HG03442 (cell line): ENCODE data around the gene RRAGD.
"Not testable (repeated sequence)": the region's sequence is repeated elsewhere in the genome, so short reads cannot be mapped to it uniquely, and the experiment has no call there.

Experiments
- ATAC-seq: cut with Tn5 transposase; IDR thresholded peaks from one replicate; pipeline ENCODE4 v1.9.1; 2021; ENCODE audit warnings: mild to moderate bottlenecking, moderate library complexity; ENCODE audit not compliant: unreplicated experiment

RRAGD gene

DNA sequence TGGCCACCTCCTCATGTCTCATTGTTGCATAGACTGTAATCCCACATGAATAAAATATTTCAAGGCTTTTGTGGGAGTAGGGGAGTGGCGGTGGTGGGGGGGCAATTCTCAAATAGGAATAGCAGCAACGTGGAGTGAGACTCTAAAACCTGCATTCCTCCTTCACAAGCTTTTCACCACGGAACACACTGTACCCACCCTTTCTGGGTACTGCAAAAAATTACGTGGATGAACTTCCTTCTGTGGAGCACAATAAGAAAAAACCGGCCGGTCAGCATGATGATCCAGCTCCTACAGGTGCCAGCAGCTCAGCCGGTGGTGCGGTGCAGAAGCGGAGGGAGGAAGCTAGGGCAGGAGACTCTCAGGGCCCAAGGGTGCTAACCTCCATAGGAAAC, 930 bp upstream of the RRAGD start:
- ATAC-seq, result no peak

GRCh38 chr6:89411145-89412070, 665 bp downstream of the RRAGD start:
- peak; percentile 47 for ATAC-seq

DNA sequence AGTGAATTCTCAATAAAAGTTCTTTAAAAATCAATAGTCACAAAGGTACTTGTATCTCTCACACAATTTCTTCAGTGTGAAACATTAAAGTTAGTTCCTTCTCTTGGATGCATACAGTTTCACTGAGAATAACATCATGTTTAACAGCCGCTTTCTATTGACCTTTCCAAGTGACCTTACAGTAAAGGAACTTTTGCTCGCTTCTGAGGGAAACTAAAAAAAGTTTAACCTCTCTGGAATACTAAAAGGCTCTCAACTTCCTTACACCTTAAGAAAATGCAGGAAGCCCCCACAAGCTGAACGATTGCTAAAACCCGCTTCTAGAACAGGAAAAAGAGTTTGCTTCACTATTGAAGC, 1.3 kb downstream of the RRAGD start:
- ATAC-seq, result no peak

DNA sequence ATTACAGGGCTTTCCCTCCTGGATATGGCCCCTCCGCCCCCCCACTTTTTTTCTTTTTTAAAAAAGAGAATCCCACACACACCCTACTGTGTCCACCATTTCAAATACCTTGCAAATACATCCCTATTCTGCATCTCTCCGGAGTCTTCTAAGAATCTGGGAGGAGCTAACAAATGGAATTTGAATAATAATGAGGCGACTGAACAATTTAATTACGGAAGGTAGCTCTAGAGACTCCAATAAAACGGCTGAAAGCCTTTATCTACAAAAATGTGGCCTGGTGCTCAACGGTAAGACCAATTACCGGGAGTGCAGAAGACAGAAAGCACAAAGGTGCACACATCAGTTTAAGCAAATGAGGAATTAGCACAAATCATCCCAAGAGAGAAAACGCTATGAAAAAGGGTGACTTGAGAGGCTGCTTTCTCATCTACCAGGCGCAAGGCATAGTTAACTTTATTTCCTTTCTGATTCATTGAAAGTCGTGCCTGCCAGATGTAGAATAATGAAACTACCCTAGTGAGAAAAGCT, 1.8 kb downstream of the RRAGD start:
- ATAC-seq, result no peak

- ATAC-seq, result no peak
Observed at GRCh38 chr6:89409461-89410035, 2.5 kb downstream of the RRAGD start.

GRCh38 chr6:89406141-89406540, 5.9 kb downstream of the RRAGD start:
- ATAC-seq, result no peak

- ATAC-seq, result no peak
Observed at GRCh38 chr6:89404512-89404911, 7.6 kb downstream of the RRAGD start.

DNA sequence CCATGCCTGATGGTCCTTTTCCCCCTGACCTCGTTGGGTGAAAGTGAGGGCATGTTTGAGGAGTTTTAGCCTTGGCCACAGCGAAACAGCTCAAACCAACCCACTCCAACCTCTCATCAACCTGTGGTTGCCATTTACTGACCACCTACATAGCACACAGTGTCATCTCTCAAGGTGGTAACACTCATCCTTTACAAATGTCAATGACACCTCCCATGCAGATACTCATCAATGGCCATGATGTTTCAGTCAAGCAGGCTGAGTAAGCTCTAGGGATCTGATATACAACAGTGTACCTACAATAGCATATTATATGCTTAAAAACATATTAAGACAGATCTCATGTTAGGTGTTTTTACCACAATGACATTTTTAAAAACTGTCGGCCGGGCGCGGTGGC, 9.3 kb downstream of the RRAGD start:
- ATAC-seq, result no peak

- ATAC-seq, result no peak
Observed at GRCh38 chr6:89400912-89401399, 11.1 kb downstream of the RRAGD start.

- no peak for ATAC-seq
Observed at GRCh38 chr6:89400050-89400449, 12.0 kb downstream of the RRAGD start.

- ATAC-seq, result no peak
Observed at GRCh38 chr6:89398762-89399525, 13.1 kb downstream of the RRAGD start.

DNA sequence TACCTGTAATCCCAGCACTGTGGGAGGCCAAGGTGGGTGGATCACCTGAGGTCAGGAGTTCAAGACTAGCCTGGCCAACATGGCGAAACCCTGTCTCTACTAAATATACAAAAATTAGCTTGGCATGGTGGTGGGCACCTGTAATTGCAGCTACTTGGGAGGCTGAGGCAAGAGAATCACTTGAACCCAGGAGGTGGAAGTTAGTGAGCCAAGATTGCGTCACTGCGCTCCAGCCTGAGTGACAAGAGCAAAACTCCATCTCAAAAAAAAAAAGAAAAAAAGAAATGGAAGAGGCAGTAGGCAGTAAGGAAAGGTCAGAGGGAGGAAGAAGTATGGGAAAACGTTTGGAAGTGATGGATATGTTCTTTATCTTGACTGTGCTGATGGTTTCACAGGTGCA, 14.2 kb downstream of the RRAGD start:
- ATAC-seq, result not testable (repeated sequence)

DNA sequence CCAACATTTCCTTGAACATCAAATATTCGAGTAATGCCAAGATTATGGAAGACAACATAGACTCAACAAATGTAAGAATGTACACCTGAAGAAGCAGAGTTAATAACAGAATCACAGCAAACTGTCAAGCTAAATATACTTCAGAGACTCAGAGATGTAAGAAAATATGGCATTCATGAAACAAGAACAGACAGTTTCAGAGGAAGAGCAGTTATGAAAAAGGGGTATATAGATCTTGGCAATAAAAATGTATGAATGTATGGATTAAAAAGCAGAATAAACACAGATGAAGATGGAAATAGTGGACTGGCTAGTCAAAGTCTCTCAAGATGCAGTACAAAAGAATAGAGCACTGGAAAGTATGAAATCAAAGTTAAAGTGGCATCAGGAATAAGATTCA, 18.4 kb downstream of the RRAGD start:
- ATAC-seq, result no peak

- ATAC-seq, result no peak
Observed at GRCh38 chr6:89392823-89393222, 19.2 kb downstream of the RRAGD start.

- no peak for ATAC-seq
Observed at GRCh38 chr6:89388846-89389245, 23.2 kb downstream of the RRAGD start.

DNA sequence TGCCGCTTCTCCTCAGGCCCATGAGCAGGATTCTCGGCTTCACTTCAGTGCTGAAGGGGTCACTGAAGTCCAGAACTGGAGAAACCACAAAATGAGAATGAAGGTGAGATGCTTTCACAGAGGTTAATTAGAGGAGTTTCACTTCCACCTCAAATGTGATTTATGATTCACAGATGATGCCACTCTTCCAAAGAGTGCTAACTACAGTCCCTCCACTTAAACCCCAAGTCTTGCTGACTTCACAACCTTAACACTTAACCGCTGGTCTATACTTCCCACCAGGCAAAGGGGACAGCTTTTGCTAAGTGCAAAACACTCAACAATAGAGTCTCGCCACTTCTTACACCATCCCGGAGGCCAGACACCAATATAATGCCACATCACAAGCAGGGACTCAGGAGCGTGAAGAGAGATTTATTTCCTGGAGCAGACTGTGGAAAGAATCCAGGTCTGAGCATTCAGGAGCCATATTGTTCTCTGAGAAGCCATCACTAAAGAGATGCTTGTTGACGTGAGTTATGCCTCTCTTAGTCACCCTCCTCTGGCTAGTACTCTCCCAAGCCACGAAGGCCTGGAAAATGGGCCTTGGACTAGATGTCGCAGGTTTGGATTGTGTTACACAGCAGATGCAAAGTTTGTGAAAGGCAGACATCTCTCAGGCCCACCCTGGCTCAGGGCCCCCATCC, 24.4 kb downstream of the RRAGD start:
- ATAC-seq, result peak; percentile 92

GRCh38 chr6:89386917-89387491, 25.1 kb downstream of the RRAGD start:
- peak; percentile 28 for ATAC-seq

- no peak for ATAC-seq
Observed at GRCh38 chr6:89385846-89386245, 26.2 kb downstream of the RRAGD start.

DNA sequence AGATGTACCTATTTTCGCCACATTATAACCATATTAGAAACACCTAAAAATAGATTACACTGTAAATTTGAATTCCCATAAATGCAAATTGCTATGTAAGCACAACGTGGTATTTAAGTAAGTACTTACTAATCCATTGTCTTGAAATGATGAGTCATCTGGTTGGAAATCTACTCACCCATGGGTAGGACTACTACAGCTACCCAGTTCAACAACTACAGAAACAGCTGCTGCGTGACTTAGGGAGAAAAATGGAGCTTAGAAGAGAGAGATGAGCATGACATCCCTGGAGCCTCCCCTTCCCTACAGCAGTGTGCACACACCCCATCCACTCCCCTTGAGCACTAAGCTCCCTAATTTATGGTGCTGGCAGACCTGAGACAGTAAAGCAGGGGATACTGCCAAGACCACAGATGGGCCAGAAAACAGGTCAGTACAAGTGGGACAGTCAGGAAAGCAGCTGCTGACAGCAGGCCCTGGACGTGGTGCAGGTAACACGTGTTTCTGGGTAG, 26.9 kb downstream of the RRAGD start:
- peak; percentile 58 for ATAC-seq

- no peak for ATAC-seq
Observed at GRCh38 chr6:89381031-89381430, 31.0 kb downstream of the RRAGD start.
